Upper lobe of left lung (tissue), 4 donors: Measurements from ENCODE around the gene SEC62.

Source experiments
- CTCF ChIP-seq, 6 experiments: fragments of 450-650 bp in 4 of 6; fragments of 200-600 bp in 2 of 6; sonication (generic) in 2 of 6; IDR thresholded peaks; one replicate each; pipeline ENCODE4 v1.5.1; 2016 to 2019; ENCODE audit warnings: antibody characterized with exemption in 6 of 6
- EP300 ChIP-seq, 4 donors: sonication (generic); formaldehyde crosslinking; IDR thresholded peaks; one replicate each; pipeline ENCODE4 v1.5.1; 2017; ENCODE audit warnings: antibody characterized with exemption in 4 of 4, control low read depth in 2 of 4

GRCh38 chr3:170024581-170024980 is 58.0 kb downstream of the SEC62 start:
- TF ChIP-seq EP300 (IDR thresholded peaks at IDR 0.05) (no peak), CTCF (IDR thresholded peaks at IDR 0.05) (no peak)
